Hepatocyte (in vitro differentiated cells): ENCODE measurements around the gene STRBP.

Experiments used
- CTCF ChIP-seq: fragments of 200-600 bp; sonication (generic); IDR thresholded peaks from 2 replicates; pipeline ENCODE4 v1.5.1; 2016; ENCODE audit warnings: antibody characterized with exemption, mild to moderate bottlenecking; ENCODE audit not compliant: poor library complexity
- EZH2 ChIP-seq: fragments of 200-600 bp; sonication (generic); IDR thresholded peaks from 2 replicates; pipeline ENCODE4 v1.6.1; 2016; ENCODE audit warnings: antibody characterized with exemption, mild to moderate bottlenecking, borderline replicate concordance

- no peak for TF ChIP-seq CTCF
- no peak for TF ChIP-seq EZH2
Observed at GRCh38 chr9:123131993-123132392, 136.4 kb downstream of the STRBP start.
